K562 (cell line): ENCODE data around the gene ELF1. TPM values are rescaled to one million over a fixed set of nuclear protein-coding genes. Genes with fewer than 3 reads are reported as not detected.
"Not testable (repeated sequence)": the region's sequence is repeated elsewhere in the genome, so short reads cannot be mapped to it uniquely, and the experiment has no call there.

Experiments
- ATAC-seq: fragments of 200-7000 bp; cut with Tn5 transposase; 3 replicates; pipeline ENCODE4 v1.9.1; 2020; ENCODE audit warnings: moderate library complexity
- BruUV-seq: library from RNA; stranded (reverse); fragments of 400-500 nt; replicated peaks from 2 replicates; lab custom pipeline; 2021; lab: Mats Ljungman, UMichigan
- CTCF ChIA-PET: fragments of 300-600 bp; formaldehyde crosslinking; extraction: SDS; loops from one replicate; lab custom pipeline; 2021; ENCODE audit warnings: low intra/inter-chr PET ratio; lab: Yijun Ruan, JAX
- POLR2A ChIA-PET: fragments of 300-600, 350-650 bp; sonication (Branson Sonifier 250); formaldehyde crosslinking; extraction: SDS; loops from one replicate; lab custom pipeline; 2021; ENCODE audit warnings: antibody characterized with exemption, inconsistent platforms; lab: Yijun Ruan, JAX
- DNase-seq, 4 experiments: peaks; one replicate each; pipeline versions ENCODE4 v3.0.0 to v3.0.0-alpha.2; 2011 to 2018; ENCODE audit warnings: low spot score in 3 of 4, mixed read lengths in 3 of 4; ENCODE audit errors: extremely low read depth in 1 of 4
- FAIRE-seq: peaks from 2 replicates; lab custom pipeline; 2011; peaks lifted over from hg19 to GRCh38; lab: Jason Lieb, UNC
- H2AFZ ChIP-seq: 2 replicates; pipeline ENCODE4 v1.6.0; 2011; ENCODE audit warnings: low read depth, low read length, control low read depth, inconsistent platforms
- H3K27ac ChIP-seq: fragments of 200-600 bp; 3 replicates; pipeline ENCODE4 v1.8.0; 2011; ENCODE audit warnings: low read depth, mild to moderate bottlenecking, control low read depth, inconsistent platforms, low read length, moderate library complexity, mixed read lengths; ENCODE audit errors: extremely low read depth
- H3K27me3 ChIP-seq, 2 experiments: fragments of 300-600 bp in 1 of 2; 2 replicates in 1 of 2; 3 replicates in 1 of 2; pipeline versions ENCODE4 v1.6.0 to v1.8.0; 2011; ENCODE audit warnings: inconsistent platforms in 2 of 2, low read length in 2 of 2, mild to moderate bottlenecking in 1 of 2, mixed read lengths in 1 of 2, moderate library complexity in 1 of 2; ENCODE audit not compliant: control insufficient read depth in 2 of 2, insufficient read depth in 2 of 2
- H3K36me3 ChIP-seq: fragments of 300-600 bp; 3 replicates; pipeline ENCODE4 v1.8.0; 2011; ENCODE audit warnings: mild to moderate bottlenecking, low read length, inconsistent platforms; ENCODE audit not compliant: control insufficient read depth, insufficient read depth
- H3K4me1 ChIP-seq, 2 experiments: fragments of 200-600 bp in 1 of 2; replicated peaks in 1 of 2; 2 replicates in 1 of 2; 3 replicates in 1 of 2; pipeline versions ENCODE4 v1.5.1 to v1.8.0; 2011; ENCODE audit warnings: inconsistent platforms in 2 of 2, low read length in 2 of 2, mild to moderate bottlenecking in 1 of 2, mixed read lengths in 1 of 2, moderate library complexity in 1 of 2; ENCODE audit not compliant: control insufficient read depth in 2 of 2, insufficient read depth in 2 of 2
- H3K4me2 ChIP-seq: 2 replicates; pipeline ENCODE4 v1.6.1; 2011; ENCODE audit warnings: low read length, control low read depth, inconsistent platforms, mixed read lengths; ENCODE audit not compliant: insufficient read depth
- H3K4me3 ChIP-seq: fragments of 200-600 bp; sonication (generic), shearing (Covaris generic); 2 replicates; pipeline ENCODE4 v1.5.1; 2016; ENCODE audit warnings: control low read depth, inconsistent platforms
- H3K79me2 ChIP-seq: fragments of 200-600 bp; 3 replicates; pipeline ENCODE4 v1.8.0; 2011; ENCODE audit warnings: low read length, inconsistent platforms; ENCODE audit not compliant: control insufficient read depth, insufficient read depth
- H3K9ac ChIP-seq, 2 experiments: 2 replicates each; pipeline versions ENCODE4 v1.6.0 to v1.6.1; 2011; ENCODE audit warnings: low read depth in 2 of 2, low read length in 2 of 2, control low read depth in 1 of 2, inconsistent platforms in 1 of 2, mild to moderate bottlenecking in 1 of 2, mixed read lengths in 1 of 2; ENCODE audit not compliant: insufficient read depth in 1 of 2
- H3K9me1 ChIP-seq: one replicate; pipeline ENCODE4 v1.6.0; 2011; ENCODE audit warnings: inconsistent platforms, mild to moderate bottlenecking, low read length, moderate library complexity; ENCODE audit not compliant: control insufficient read depth, insufficient read depth
- H3K9me3 ChIP-seq: replicated peaks from 2 replicates; pipeline ENCODE4 v1.5.1; 2011; ENCODE audit warnings: low read depth, low read length, inconsistent platforms; ENCODE audit not compliant: control insufficient read depth, insufficient read depth
- H4K20me1 ChIP-seq: replicated peaks from 2 replicates; pipeline ENCODE4 v1.6.1; 2011; ENCODE audit warnings: low read length, inconsistent platforms, mixed read lengths; ENCODE audit not compliant: control insufficient read depth, insufficient read depth
- CEBPB ChIP-seq: fragments of 450-650 bp; IDR thresholded peaks from 2 replicates; pipeline ENCODE4 v1.6.1; 2016; ENCODE audit warnings: missing genetic modification characterization, missing compliant biosample characterization
- DDX20 ChIP-seq: fragments of 450-650 bp; IDR thresholded peaks from 2 replicates; pipeline ENCODE4 v1.6.1; 2016; ENCODE audit warnings: missing genetic modification characterization, low read depth, mild to moderate bottlenecking, missing compliant biosample characterization, moderate library complexity
- GABPB1 ChIP-seq: sonication (generic); formaldehyde crosslinking; IDR thresholded peaks from 2 replicates; pipeline ENCODE4 v1.8.0; 2022; ENCODE audit warnings: mild to moderate bottlenecking, missing genetic modification reagents
- SAFB ChIP-seq: fragments of 200-400 bp; formaldehyde crosslinking; IDR thresholded peaks from 2 replicates; pipeline ENCODE4 v1.6.1; 2017; ENCODE audit warnings: low read depth, low read length, borderline replicate concordance
- TAF1 ChIP-seq: IDR thresholded peaks from 2 replicates; pipeline ENCODE4 v1.6.1; 2011; ENCODE audit warnings: mild to moderate bottlenecking, low read length, moderate library complexity; ENCODE audit not compliant: insufficient read depth, control insufficient read depth, severe bottlenecking; ENCODE audit errors: extremely low read depth
- TCF15 ChIP-seq: fragments of 250-450 bp; sonication (Bioruptor Pico); IDR thresholded peaks from 2 replicates; pipeline ENCODE4 v1.8.0; 2022; ENCODE audit warnings: moderate library complexity, mild to moderate bottlenecking, inconsistent platforms
- TCF3 ChIP-seq: sonication (generic); formaldehyde crosslinking; IDR thresholded peaks from 2 replicates; pipeline ENCODE4 v1.4.0; 2020; ENCODE audit warnings: mild to moderate bottlenecking, missing genetic modification reagents
- WGBS: fragments of 100-300 bp; shearing (Covaris generic); methylation state at CpG from one replicate; pipeline ENCODE4 v1.1.6; 2016; ENCODE audit warnings: low coverage, mixed read lengths; ENCODE audit not compliant: insufficient coverage; ENCODE audit errors: missing lambda C conversion rate; 5-methylcytosine and 5-hydroxymethylcytosine counted together
- in situ Hi-C: fragments of 300-500 bp; cut with MboI; formaldehyde crosslinking; loops from 4 replicates; pipeline ENCODE4 v1.15.0; 2018; ENCODE audit warnings: inconsistent platforms, mixed read lengths
- intact Hi-C: fragments of 100-400 bp; cut with micrococcal nuclease; formaldehyde crosslinking; loops from 2 replicates; pipeline ENCODE4 v1.14.2; 2022
- polyA plus RNA-seq, 8 experiments: library from polyadenylated mRNA; depleted of rRNA in 4 of 8; stranded (reverse) in 5 of 8; unstranded in 3 of 8; fragments of >200 nt; fragmentation: Nextera tagmentation in 2 of 8; fragmentation: Illumina TruSeq in 1 of 8; extraction: Ambion mirVana in 2 of 8; extraction: Trizol in 1 of 8; gene quantifications; 2 replicates each; pipeline versions ENCODE4 v1.2.1 to v1.2.3, GENCODE V29; 2011 to 2014; ENCODE audit warnings: inconsistent platforms in 1 of 8, missing spikeins in 1 of 8
- total RNA-seq, 7 experiments: library from RNA; depleted of rRNA in 6 of 7; stranded (reverse); fragments of >200 nt in 6 of 7; fragmentation: Illumina TruSeq in 2 of 7; extraction: Trizol in 2 of 7; gene quantifications; 2 replicates each; pipeline versions ENCODE4 v1.2.1 to v1.2.3, GENCODE V29; 2011 to 2021; ENCODE audit warnings: low replicate concordance in 1 of 7
- TF ChIP-seq, protein P1 (sequence below): fragments of 450-650 bp; IDR thresholded peaks from 2 replicates; pipeline ENCODE4 v1.6.1; 2016; ENCODE audit warnings: mild to moderate bottlenecking
- TF ChIP-seq, protein P2 (sequence below): sonication (generic); formaldehyde crosslinking; IDR thresholded peaks from 2 replicates; pipeline ENCODE4 v1.8.0; 2022; ENCODE audit warnings: mild to moderate bottlenecking, missing genetic modification reagents

Gene ELF1
- total and polyA plus RNA-seq, 9 of the 15 experiments (the other 6 are each of a cell fraction or from before 2014, with no cell fraction given): 24.7 to 54.4 (median 33.4) TPM

DNA sequence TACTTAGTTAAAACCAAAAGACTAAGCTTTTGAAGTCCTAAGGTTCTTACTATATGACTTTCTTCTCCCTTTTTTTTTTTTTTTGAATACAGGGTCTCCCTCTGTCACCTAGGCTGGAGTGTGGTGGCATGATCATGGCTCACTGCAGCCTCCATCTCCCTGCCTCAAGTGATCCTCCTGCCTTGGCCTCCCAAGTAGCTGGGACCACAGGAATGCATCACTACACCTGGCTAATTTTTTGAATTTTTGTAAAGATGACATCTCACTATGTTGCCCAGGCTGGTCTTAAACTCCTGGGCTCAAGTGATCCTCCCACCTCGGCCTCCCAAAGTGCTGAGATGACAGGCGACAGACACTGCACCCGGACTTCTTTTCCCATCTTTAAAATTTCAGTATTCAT is 89.2 kb downstream of the ELF1 start:
- ATAC-seq, H3K27me3 ChIP-seq, H3K4me2 ChIP-seq, in situ Hi-C loops, H3K79me2 ChIP-seq, H3K27ac ChIP-seq, CTCF ChIA-PET, POLR2A ChIA-PET, H3K4me3 ChIP-seq, H3K9me1 ChIP-seq, DNase-seq, H3K4me1 ChIP-seq, H3K9me3 ChIP-seq, H4K20me1 ChIP-seq, FAIRE-seq, BruUV-seq, intact Hi-C loops, H3K9ac ChIP-seq, H2AFZ ChIP-seq: not testable (repeated sequence)
- 100% methylated on average over 3 of the region's 3 CpGs for WGBS
- peaks cover 42% of the 10 kb centered on the region for H3K36me3 ChIP-seq

DNA sequence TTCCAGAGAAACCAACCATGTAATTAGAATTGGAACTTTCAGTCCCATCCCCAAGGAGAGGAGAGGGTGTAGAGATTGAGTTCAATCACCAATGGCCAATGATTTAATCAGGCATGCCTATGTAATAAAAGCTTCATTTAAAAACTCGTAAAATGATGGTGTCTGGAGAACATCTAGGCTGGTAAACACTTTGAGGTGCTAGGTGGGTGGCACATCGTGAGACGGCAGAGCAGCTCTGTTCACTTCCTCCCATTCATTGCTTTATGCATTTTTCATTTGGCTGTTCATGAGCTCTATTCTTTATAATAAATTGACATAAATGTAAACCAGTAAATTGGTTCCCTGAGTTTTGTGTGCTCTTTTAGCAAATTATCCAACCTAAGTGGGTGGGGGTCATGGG is 90.1 kb downstream of the ELF1 start:
- Histone ChIP-seq H2AFZ (no peak overlapping the region), H3K36me3 (peaks cover 36% of the 10 kb centered on the region), H3K4me2 (no peak overlapping the region), H3K27ac (no peak overlapping the region), H3K4me1 (no peaks in the 10 kb centered on the region; a peak in 2 of 5 replicates), H3K4me3 (no peak overlapping the region), H3K27me3 (no peaks in the 10 kb centered on the region), H4K20me1 (no peaks in the 10 kb centered on the region), H3K9me3 (no peaks in the 10 kb centered on the region), H3K79me2 (no peaks in the 10 kb centered on the region; the same call in 2 of the 3 replicates), H3K9me1 (no peaks in the 10 kb centered on the region), H3K9ac (no peak overlapping the region)
- POLR2A ChIA-PET: interaction anchor here (1.1 to 1.8 kb wide), 3 partner anchors 9 to 22 kb away, joined by 4 to 5 read pairs (median 4); no protein-coding TSS in a partner anchor
- in situ Hi-C loops: no loop called here
- no peak for FAIRE-seq
- BruUV-seq: no TSS peak
- CTCF ChIA-PET: no interaction called here
- ATAC-seq: no peak
- intact Hi-C loops: no loop called here
- no peak for DNase-seq
- TF ChIP-seq SAFB (no peak), TCF3 (CRISPR knock-in tag) (no peak), CEBPB (tag) (no peak), DDX20 (tag) (no peak), TCF15 (CRISPR knock-in tag) (no peak), GABPB1 (CRISPR knock-in tag) (no peak), TAF1 (no peak)
- TF ChIP-seq, protein P1, sequence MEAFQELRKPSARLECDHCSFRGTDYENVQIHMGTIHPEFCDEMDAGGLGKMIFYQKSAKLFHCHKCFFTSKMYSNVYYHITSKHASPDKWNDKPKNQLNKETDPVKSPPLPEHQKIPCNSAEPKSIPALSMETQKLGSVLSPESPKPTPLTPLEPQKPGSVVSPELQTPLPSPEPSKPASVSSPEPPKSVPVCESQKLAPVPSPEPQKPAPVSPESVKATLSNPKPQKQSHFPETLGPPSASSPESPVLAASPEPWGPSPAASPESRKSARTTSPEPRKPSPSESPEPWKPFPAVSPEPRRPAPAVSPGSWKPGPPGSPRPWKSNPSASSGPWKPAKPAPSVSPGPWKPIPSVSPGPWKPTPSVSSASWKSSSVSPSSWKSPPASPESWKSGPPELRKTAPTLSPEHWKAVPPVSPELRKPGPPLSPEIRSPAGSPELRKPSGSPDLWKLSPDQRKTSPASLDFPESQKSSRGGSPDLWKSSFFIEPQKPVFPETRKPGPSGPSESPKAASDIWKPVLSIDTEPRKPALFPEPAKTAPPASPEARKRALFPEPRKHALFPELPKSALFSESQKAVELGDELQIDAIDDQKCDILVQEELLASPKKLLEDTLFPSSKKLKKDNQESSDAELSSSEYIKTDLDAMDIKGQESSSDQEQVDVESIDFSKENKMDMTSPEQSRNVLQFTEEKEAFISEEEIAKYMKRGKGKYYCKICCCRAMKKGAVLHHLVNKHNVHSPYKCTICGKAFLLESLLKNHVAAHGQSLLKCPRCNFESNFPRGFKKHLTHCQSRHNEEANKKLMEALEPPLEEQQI: no peak
- TF ChIP-seq, protein P2, sequence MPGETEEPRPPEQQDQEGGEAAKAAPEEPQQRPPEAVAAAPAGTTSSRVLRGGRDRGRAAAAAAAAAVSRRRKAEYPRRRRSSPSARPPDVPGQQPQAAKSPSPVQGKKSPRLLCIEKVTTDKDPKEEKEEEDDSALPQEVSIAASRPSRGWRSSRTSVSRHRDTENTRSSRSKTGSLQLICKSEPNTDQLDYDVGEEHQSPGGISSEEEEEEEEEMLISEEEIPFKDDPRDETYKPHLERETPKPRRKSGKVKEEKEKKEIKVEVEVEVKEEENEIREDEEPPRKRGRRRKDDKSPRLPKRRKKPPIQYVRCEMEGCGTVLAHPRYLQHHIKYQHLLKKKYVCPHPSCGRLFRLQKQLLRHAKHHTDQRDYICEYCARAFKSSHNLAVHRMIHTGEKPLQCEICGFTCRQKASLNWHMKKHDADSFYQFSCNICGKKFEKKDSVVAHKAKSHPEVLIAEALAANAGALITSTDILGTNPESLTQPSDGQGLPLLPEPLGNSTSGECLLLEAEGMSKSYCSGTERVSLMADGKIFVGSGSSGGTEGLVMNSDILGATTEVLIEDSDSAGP (CRISPR knock-in tag): no peak
- 97% methylated on average over 3 of the region's 3 CpGs for WGBS
